Psoas muscle (tissue), 8 donors: ENCODE results near the gene CILP. TPM values are rescaled to one million over a fixed set of nuclear protein-coding genes. Genes with fewer than 3 reads are reported as not detected.

ENCODE experiments used
- ATAC-seq, 4 donors: fragments of 200-7000 bp; cut with Tn5 transposase; one replicate each; pipeline ENCODE4 v1.9.1; 2020; ENCODE audit warnings: moderate library complexity in 3 of 4, mild to moderate bottlenecking in 2 of 4
- DNase-seq, 2 donors: peaks; one replicate each; pipeline ENCODE4 v3.0.0-alpha.2; 2020
- H3K27ac ChIP-seq: fragments of 200-600 bp; one replicate; pipeline ENCODE4 v1.8.0; 2022
- H3K27me3 ChIP-seq, 3 donors: fragments of 200-600 bp in 1 of 3; one replicate each; pipeline versions ENCODE4 v1.6.1 to v1.8.0; 2013 to 2022; ENCODE audit warnings: low read length in 2 of 3, mild to moderate bottlenecking in 2 of 3, moderate library complexity in 1 of 3; ENCODE audit not compliant: insufficient read depth in 3 of 3
- H3K36me3 ChIP-seq, 2 donors: fragments of 200-600 bp in 1 of 2; one replicate each; pipeline versions ENCODE4 v1.6.1 to v1.8.0; 2013 to 2022; ENCODE audit warnings: low read depth in 1 of 2, mild to moderate bottlenecking in 1 of 2, moderate library complexity in 1 of 2; ENCODE audit not compliant: insufficient read depth in 1 of 2
- H3K4me1 ChIP-seq: fragments of 200-600 bp; one replicate; pipeline ENCODE4 v1.8.0; 2022
- H3K4me3 ChIP-seq: fragments of 200-600 bp; one replicate; pipeline ENCODE4 v1.8.0; 2022; ENCODE audit warnings: mild to moderate bottlenecking
- H3K9me3 ChIP-seq: fragments of 200-600 bp; one replicate; pipeline ENCODE4 v1.8.0; 2022
- CTCF ChIP-seq: fragments of 200-600 bp; IDR thresholded peaks from one replicate; pipeline ENCODE4 v1.8.0; 2022; ENCODE audit warnings: antibody characterized with exemption
- WGBS, 3 donors: extraction: QIAGEN DNeasy Blood & Tissue Kit; methylation state at CpG; one replicate each; pipeline versions ENCODE4 v1.1.6 to v1.1.7; 2013; 5-methylcytosine and 5-hydroxymethylcytosine counted together
- intact Hi-C, 2 donors: fragments of 100-400 bp; cut with DNase I; formaldehyde crosslinking; loops; one replicate each; pipeline versions ENCODE4 v1.11.0 to v1.14.2; 2022
- polyA plus RNA-seq, 3 donors: library from polyadenylated mRNA; stranded (reverse); fragments of 200-250 nt; gene quantifications; one replicate each; pipeline ENCODE4 v1.2.3, GENCODE V29; 2013
- total RNA-seq, 4 donors: library from RNA; stranded (reverse); fragmentation: NEBNext Ultra II Directional in 2 of 4; extraction: Animal tissue kit (Norgen Biotek cat#: 25700) in 2 of 4; gene quantifications; one replicate each; pipeline versions ENCODE4 v1.2.1 to v1.2.4, GENCODE V29; 2021 to 2023
- donor health status: healthy with polysubstance abuse.
- donor health status: DM: no; HTN: no; CAD: no; lungs with moderate emphysema.
- donor health status: Bipolar disorder and iron deficiency.
- donor health status: healthy.
- donor health status: DM: yes; HTN: yes; CAD: no.
- donor health status: DM: no; HTN: no; CAD: no.
- donor health status: DM: no; HTN: no; CAD: no.
- donor health status: DM: yes; HTN: yes; CAD: no.

Gene CILP
- total and polyA plus RNA-seq, 7 donors: 3.9 to 31.7 (median 7.3) TPM

- no peak for DNase-seq
- WGBS, 3 donors: 66 to 69% (median 69%) methylated on average over 5 of the region's 5 CpGs
- Histone ChIP-seq H3K36me3 (peaks cover 14 to 63% of the 10 kb centered on the region in 2 donors), H3K4me1 (no peaks in the 10 kb centered on the region), H3K9me3 (no peaks in the 10 kb centered on the region), H3K27me3 (no peaks in the 10 kb centered on the region), H3K27ac (peak overlapping the region; percentile 1), H3K4me3 (no peak overlapping the region)
- intact Hi-C loops: no loop called here
- no peak for TF ChIP-seq CTCF
- ATAC-seq: peak in 2 of 4 donors; percentile 5 to 58
Measured at GRCh38 chr15:65258375-65259262, 47.3 kb upstream of the CILP start.

- H3K4me1 ChIP-seq: no peaks in the 10 kb centered on the region
- no peak overlapping the region for H3K27ac ChIP-seq
- H3K36me3 ChIP-seq: peaks cover 11 to 35% of the 10 kb centered on the region in 2 donors
- no peaks in the 10 kb centered on the region for H3K27me3 ChIP-seq
- intact Hi-C loops: no loop called here
- DNase-seq (no peak), ATAC-seq (no peak)
- no peaks in the 10 kb centered on the region for H3K9me3 ChIP-seq
- 88 to 97% (median 95%) methylated on average over 7 of the region's 7 CpGs for WGBS, 3 donors
- H3K4me3 ChIP-seq: no peak overlapping the region
- no peak for TF ChIP-seq CTCF
Measured at GRCh38 chr15:65255486-65256140, 44.3 kb upstream of the CILP start.

- no peak overlapping the region for H3K4me3 ChIP-seq
- H3K27ac ChIP-seq: no peak overlapping the region
- TF ChIP-seq CTCF: no peak
- peaks cover 5 to 26% of the 10 kb centered on the region in 2 donors for H3K36me3 ChIP-seq
- intact Hi-C loops: no loop called here
- no peaks in the 10 kb centered on the region for H3K4me1 ChIP-seq
- 74 to 80% (median 76%) methylated on average over 1 of the region's 1 CpG for WGBS, 3 donors
- H3K27me3 ChIP-seq: no peaks in the 10 kb centered on the region
- H3K9me3 ChIP-seq: no peaks in the 10 kb centered on the region
- ATAC-seq (no peak), DNase-seq (no peak)
Measured at GRCh38 chr15:65254758-65255157, 43.5 kb upstream of the CILP start.

- no peaks in the 10 kb centered on the region for H3K4me1 ChIP-seq
- ATAC-seq (no peak), DNase-seq (peak in 1 of 2 donors; percentile 59)
- peaks cover 5 to 22% of the 10 kb centered on the region in 2 donors for H3K36me3 ChIP-seq
- intact Hi-C loops: no loop called here
- H3K27me3 ChIP-seq: no peaks in the 10 kb centered on the region
- no peak overlapping the region for H3K4me3 ChIP-seq
- WGBS, 3 donors: 46 to 53% (median 52%) methylated on average over 4 of the region's 4 CpGs
- no peak overlapping the region for H3K27ac ChIP-seq
- no peaks in the 10 kb centered on the region for H3K9me3 ChIP-seq
- TF ChIP-seq CTCF: no peak
Measured at GRCh38 chr15:65254356-65254755, 43.1 kb upstream of the CILP start.
